PC-3 (cell line): ENCODE results near the gene SLC5A6.

ENCODE experiments used
- CTCF ChIP-seq: fragments of 300-600 bp; sonication (generic); conservative IDR thresholded peaks from 2 replicates; pipeline ENCODE4 v1.5.1; 2017; ENCODE audit warnings: antibody characterized with exemption, low read depth, mild to moderate bottlenecking, low read length
- EZH2 ChIP-seq: fragments of 300-600 bp; sonication (generic); IDR thresholded peaks from one replicate; pipeline ENCODE4 v1.6.1; 2017; ENCODE audit warnings: antibody characterized with exemption, mild to moderate bottlenecking, low read length; ENCODE audit not compliant: unreplicated experiment

- no peak for TF ChIP-seq CTCF
- TF ChIP-seq EZH2, result no peak
Measured at GRCh38 chr2:27250652-27251379, 38.7 kb upstream of the SLC5A6 start.
